ENCODE measurements around the gene EDN1. TPM values are rescaled to one million over a fixed set of nuclear protein-coding genes. Genes with fewer than 3 reads are reported as not detected.

Gene EDN1
- polyA plus RNA-seq, 3 donors: 0.11 to 0.71 TPM; not detected in 1

GRCh38 chr6:12258591-12259075 is 31.5 kb upstream of the EDN1 start:
- Histone ChIP-seq H3K27ac (ENCODE audit: low read depth in 1 of 2, low read length in 2 of 2) (no peak overlapping the region), H3K4me3 (replicated peaks in 1 of 3; ENCODE audit: low read depth in 2 of 3, low read length in 3 of 3) (no peak overlapping the region), H3K9me3 (replicated peaks in 1 of 2; ENCODE audit: control insufficient read depth in 1 of 2, insufficient read depth in 1 of 2, low read length in 2 of 2) (no peaks in the 10 kb centered on the region), H4K20me1 (ENCODE audit: insufficient read depth, low read length) (no peaks in the 10 kb centered on the region), H3K4me2 (replicated peaks; ENCODE audit: extremely low read depth, low read length, poor library complexity, severe bottlenecking) (no peak overlapping the region), H3K79me2 (ENCODE audit: insufficient read depth, low read length) (no peaks in the 10 kb centered on the region), H3K9ac (ENCODE audit: insufficient read depth, low read length, poor library complexity, severe bottlenecking) (no peak overlapping the region), H3K27me3 (ENCODE audit: control insufficient read depth in 2 of 2, insufficient read depth in 2 of 2, low read length in 2 of 2) (no peaks in the 10 kb centered on the region), H2AFZ (ENCODE audit: insufficient read depth, low read depth, low read length, poor library complexity, severe bottlenecking) (no peak overlapping the region), H3K36me3 (replicated peaks in 1 of 2; ENCODE audit: control insufficient read depth in 1 of 2, insufficient read depth in 2 of 2, low read length in 2 of 2) (no peaks in the 10 kb centered on the region), H3K4me1 (ENCODE audit: control insufficient read depth in 1 of 2, insufficient read depth in 2 of 2, low read length in 2 of 2) (peaks cover 14 to 20% of the 10 kb centered on the region in 2 donors)
- Mint-ChIP-seq H3K27me3 (ENCODE audit: low read depth in 3 of 3) (peaks cover 0 to 5% (median 0%) of the 10 kb centered on the region in 3 donors), H3K27ac (no peak overlapping the region), H3K9me3 (peaks cover 0 to 5% (median 0%) of the 10 kb centered on the region in 7 donors), H3K36me3 (no peaks in the 10 kb centered on the region), H3K4me1 (peaks cover 25% of the 10 kb centered on the region), H3K4me3 (no peak overlapping the region)
- no CpG with 5 or more reads among the region's 3 CpGs for WGBS (ENCODE audit: insufficient coverage)
- intact Hi-C loops (cut with micrococcal nuclease): no loop called here
- DNase-seq: no peak
- no peak for TF ChIP-seq CTCF (IDR thresholded peaks at IDR 0.05)

- H4K20me1 ChIP-seq (ENCODE audit: insufficient read depth, low read length): no peaks in the 10 kb centered on the region
- intact Hi-C loops (cut with micrococcal nuclease): loop anchor here in 1 of 2 donors (10.0 kb wide), 2 partner anchors 104 to 526 kb away; no protein-coding TSS in a partner anchor
These were observed 29.6 kb upstream of the EDN1 start for GRCh38 chr6:12260458-12261093.

More at GRCh38 chr6:12260458-12261093, 29.6 kb upstream of the EDN1 start:
- H3K9ac ChIP-seq (ENCODE audit: insufficient read depth, low read length, poor library complexity, severe bottlenecking): no peak overlapping the region
- DNase-seq: no peak
- no peak for TF ChIP-seq CTCF (IDR thresholded peaks at IDR 0.05)
- H3K27ac ChIP-seq (ENCODE audit: low read depth in 1 of 2, low read length in 2 of 2): no peak overlapping the region
- no peak overlapping the region for H3K4me3 ChIP-seq (replicated peaks in 1 of 3; ENCODE audit: low read depth in 2 of 3, low read length in 3 of 3)
- Mint-ChIP-seq H3K27ac (peak overlapping the region in 2 of 7 donors; percentile 6 to 31), H3K36me3 (peaks cover 0 to 2% of the 10 kb centered on the region in 2 donors), H3K4me1 (peaks cover 41% of the 10 kb centered on the region), H3K4me3 (no peak overlapping the region), H3K27me3 (ENCODE audit: low read depth in 3 of 3) (peaks cover 0 to 9% (median 0%) of the 10 kb centered on the region in 3 donors), H3K9me3 (peaks cover 0 to 5% (median 0%) of the 10 kb centered on the region in 7 donors)
- no peak overlapping the region for H3K4me2 ChIP-seq (replicated peaks; ENCODE audit: extremely low read depth, low read length, poor library complexity, severe bottlenecking)
- H2AFZ ChIP-seq (ENCODE audit: insufficient read depth, low read depth, low read length, poor library complexity, severe bottlenecking): no peak overlapping the region
- H3K9me3 ChIP-seq (replicated peaks in 1 of 2; ENCODE audit: control insufficient read depth in 1 of 2, insufficient read depth in 1 of 2, low read length in 2 of 2): no peaks in the 10 kb centered on the region
- WGBS (ENCODE audit: insufficient coverage): no CpG with 5 or more reads among the region's 2 CpGs
- H3K4me1 ChIP-seq (ENCODE audit: control insufficient read depth in 1 of 2, insufficient read depth in 2 of 2, low read length in 2 of 2): peaks cover 31 to 37% of the 10 kb centered on the region in 2 donors
- H3K79me2 ChIP-seq (ENCODE audit: insufficient read depth, low read length): no peaks in the 10 kb centered on the region
- H3K36me3 ChIP-seq (replicated peaks in 1 of 2; ENCODE audit: control insufficient read depth in 1 of 2, insufficient read depth in 2 of 2, low read length in 2 of 2): no peaks in the 10 kb centered on the region
- H3K27me3 ChIP-seq (ENCODE audit: control insufficient read depth in 2 of 2, insufficient read depth in 2 of 2, low read length in 2 of 2): no peaks in the 10 kb centered on the region

Data from CD14-positive monocyte (primary cell).